ENCODE measurements around the gene TOP3A. TPM values are rescaled to one million over a fixed set of nuclear protein-coding genes. Genes with fewer than 3 reads are reported as not detected.

Gene TOP3A
- total RNA-seq, 1 donor from 2014 or later = 49.2 TPM

DNA sequence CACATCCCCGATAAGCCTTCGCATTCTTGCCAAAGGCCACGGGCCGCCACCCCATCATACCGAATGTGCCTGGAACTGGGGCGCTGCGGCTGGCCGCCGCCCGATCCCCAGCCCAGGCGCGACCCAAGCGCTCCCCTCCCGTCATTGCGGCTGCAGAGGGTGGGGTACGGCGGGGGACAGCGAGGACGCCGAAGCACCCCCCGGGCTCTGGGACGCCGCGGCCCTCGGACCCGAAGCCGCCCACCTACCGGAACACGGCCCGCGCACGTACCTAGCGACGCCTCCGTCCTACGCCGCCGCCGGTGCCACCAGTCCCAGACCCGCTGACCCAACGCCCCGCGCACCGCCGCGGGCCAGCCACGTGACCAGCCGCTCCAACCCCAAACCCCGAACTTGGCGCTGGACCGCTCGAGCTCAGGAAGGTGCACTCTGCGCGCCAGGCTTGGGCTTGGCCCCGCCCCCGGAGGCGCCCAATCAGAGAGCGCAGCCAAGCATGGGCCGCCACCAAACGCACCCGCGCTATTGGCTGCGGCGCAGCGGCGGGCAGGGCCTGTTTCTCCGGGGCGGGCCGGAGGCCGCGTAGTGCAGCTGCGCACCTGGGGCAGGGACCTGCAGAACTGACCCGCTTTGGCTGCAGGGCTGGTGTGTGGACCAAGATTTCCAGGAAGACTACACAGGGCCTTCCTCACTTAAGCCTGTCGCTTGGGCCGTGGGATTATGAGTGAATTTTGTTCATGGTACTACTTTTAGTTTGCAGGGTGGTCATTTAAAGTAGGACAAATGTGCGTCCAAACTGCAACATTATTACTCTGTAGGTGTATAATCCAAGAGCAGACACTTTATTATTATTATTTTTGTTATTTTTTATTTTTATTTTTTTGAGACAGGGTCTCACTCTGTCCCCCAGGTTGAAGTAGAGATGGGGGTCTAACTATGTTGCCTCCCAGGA, 48.6 kb upstream of the TOP3A start, which contains the start of gene SHMT1:
TSS of gene SHMT1 (minus strand) at position 450 of the 949 bp plus-strand sequence. CDS start 7,569 bp downstream, outside the sequence.
- H3K9me3 Mint-ChIP-seq = no peaks in the 10 kb centered on the region
- H3K79me2 ChIP-seq (ENCODE audit: low read depth) = peaks cover 43% of the 10 kb centered on the region
- peak; percentile 96 for DNase-seq (ENCODE audit: low spot score)
- peaks cover 14% of the 10 kb centered on the region for H3K4me1 Mint-ChIP-seq
- H3K4me3 ChIP-seq = peak within 1 kb of the TSS; percentile 72
- H2AFZ ChIP-seq (replicated peaks) = peak within 1 kb of the TSS; percentile 83
- TF ChIP-seq, protein P1, sequence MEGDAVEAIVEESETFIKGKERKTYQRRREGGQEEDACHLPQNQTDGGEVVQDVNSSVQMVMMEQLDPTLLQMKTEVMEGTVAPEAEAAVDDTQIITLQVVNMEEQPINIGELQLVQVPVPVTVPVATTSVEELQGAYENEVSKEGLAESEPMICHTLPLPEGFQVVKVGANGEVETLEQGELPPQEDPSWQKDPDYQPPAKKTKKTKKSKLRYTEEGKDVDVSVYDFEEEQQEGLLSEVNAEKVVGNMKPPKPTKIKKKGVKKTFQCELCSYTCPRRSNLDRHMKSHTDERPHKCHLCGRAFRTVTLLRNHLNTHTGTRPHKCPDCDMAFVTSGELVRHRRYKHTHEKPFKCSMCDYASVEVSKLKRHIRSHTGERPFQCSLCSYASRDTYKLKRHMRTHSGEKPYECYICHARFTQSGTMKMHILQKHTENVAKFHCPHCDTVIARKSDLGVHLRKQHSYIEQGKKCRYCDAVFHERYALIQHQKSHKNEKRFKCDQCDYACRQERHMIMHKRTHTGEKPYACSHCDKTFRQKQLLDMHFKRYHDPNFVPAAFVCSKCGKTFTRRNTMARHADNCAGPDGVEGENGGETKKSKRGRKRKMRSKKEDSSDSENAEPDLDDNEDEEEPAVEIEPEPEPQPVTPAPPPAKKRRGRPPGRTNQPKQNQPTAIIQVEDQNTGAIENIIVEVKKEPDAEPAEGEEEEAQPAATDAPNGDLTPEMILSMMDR (IDR thresholded peaks at IDR 0.05) = no peak
- no peak for TF ChIP-seq EZH2 (IDR thresholded peaks at IDR 0.05)
- no peak for TF ChIP-seq EZH2phosphoT487 (IDR thresholded peaks at IDR 0.05)
- peaks cover 5% of the 10 kb centered on the region for H3K4me1 ChIP-seq
- no peaks in the 10 kb centered on the region for H3F3A ChIP-seq (ENCODE audit: low read depth)
- no peaks in the 10 kb centered on the region for H3K27me3 ChIP-seq
- H3K27me3 Mint-ChIP-seq (ENCODE audit: insufficient read depth, low read depth) = no peaks in the 10 kb centered on the region
- H3K4me2 ChIP-seq = peak within 1 kb of the TSS; percentile 80
- no peaks in the 10 kb centered on the region for H3K9me3 ChIP-seq (ENCODE audit: low read depth)
- H3K27ac ChIP-seq = no peak within 1 kb of the TSS
- peak within 1 kb of the TSS; percentile 45 for H3K9ac ChIP-seq
- H3K4me3 Mint-ChIP-seq = peak within 1 kb of the TSS; percentile 96
- H3K27ac Mint-ChIP-seq = peak within 1 kb of the TSS; percentile 79
- H4K20me1 ChIP-seq (ENCODE audit: low read depth) = no peaks in the 10 kb centered on the region
- H3K36me3 ChIP-seq = no peaks in the 10 kb centered on the region
- peaks cover 3% of the 10 kb centered on the region for H3K36me3 Mint-ChIP-seq

DNA sequence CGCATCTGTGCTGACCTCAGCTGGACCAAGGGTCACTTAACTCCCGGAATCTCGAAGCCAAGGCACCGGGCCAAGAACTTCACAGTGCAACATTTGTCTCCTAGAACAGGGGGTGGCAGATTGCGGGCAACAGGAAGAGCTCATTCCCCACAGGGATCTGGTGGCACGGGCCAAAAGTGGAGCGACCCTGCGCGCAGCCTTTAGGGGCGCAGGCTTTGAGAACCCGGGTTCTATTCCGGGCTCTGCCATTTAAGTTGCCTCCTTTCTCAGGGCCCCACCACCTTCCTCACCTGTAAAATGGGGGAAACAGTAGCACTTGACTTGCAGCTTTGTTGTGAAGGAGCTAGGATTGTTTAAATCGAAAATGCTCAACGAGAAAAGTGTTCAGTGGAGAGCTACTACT, 47.9 kb upstream of the TOP3A start:
- peaks cover 46% of the 10 kb centered on the region for H3K79me2 ChIP-seq (ENCODE audit: low read depth)
- peak overlapping the region; percentile 72 for H3K4me3 ChIP-seq
- H3K9ac ChIP-seq = peak overlapping the region; percentile 45
- no peaks in the 10 kb centered on the region for H4K20me1 ChIP-seq (ENCODE audit: low read depth)
- H3K27ac ChIP-seq = no peak overlapping the region
- H2AFZ ChIP-seq (replicated peaks) = peak overlapping the region; percentile 83
- H3K9me3 ChIP-seq (ENCODE audit: low read depth) = no peaks in the 10 kb centered on the region
- peaks cover 5% of the 10 kb centered on the region for H3K4me1 ChIP-seq
- H3K4me2 ChIP-seq = peak overlapping the region; percentile 80
- no peaks in the 10 kb centered on the region for H3K9me3 Mint-ChIP-seq
- no peaks in the 10 kb centered on the region for H3K27me3 ChIP-seq
- DNase-seq (ENCODE audit: low spot score) = peak; percentile 55
- TF ChIP-seq EZH2 (IDR thresholded peaks at IDR 0.05) = no peak
- TF ChIP-seq, protein P1 (IDR thresholded peaks at IDR 0.05) = peak; percentile 18
- H3K27ac Mint-ChIP-seq = no peak overlapping the region
- peaks cover 3% of the 10 kb centered on the region for H3K36me3 Mint-ChIP-seq
- peak overlapping the region; percentile 96 for H3K4me3 Mint-ChIP-seq
- H3K4me1 Mint-ChIP-seq = peaks cover 14% of the 10 kb centered on the region
- no peaks in the 10 kb centered on the region for H3F3A ChIP-seq (ENCODE audit: low read depth)
- no peaks in the 10 kb centered on the region for H3K27me3 Mint-ChIP-seq (ENCODE audit: insufficient read depth, low read depth)
- H3K36me3 ChIP-seq = no peaks in the 10 kb centered on the region

DNA sequence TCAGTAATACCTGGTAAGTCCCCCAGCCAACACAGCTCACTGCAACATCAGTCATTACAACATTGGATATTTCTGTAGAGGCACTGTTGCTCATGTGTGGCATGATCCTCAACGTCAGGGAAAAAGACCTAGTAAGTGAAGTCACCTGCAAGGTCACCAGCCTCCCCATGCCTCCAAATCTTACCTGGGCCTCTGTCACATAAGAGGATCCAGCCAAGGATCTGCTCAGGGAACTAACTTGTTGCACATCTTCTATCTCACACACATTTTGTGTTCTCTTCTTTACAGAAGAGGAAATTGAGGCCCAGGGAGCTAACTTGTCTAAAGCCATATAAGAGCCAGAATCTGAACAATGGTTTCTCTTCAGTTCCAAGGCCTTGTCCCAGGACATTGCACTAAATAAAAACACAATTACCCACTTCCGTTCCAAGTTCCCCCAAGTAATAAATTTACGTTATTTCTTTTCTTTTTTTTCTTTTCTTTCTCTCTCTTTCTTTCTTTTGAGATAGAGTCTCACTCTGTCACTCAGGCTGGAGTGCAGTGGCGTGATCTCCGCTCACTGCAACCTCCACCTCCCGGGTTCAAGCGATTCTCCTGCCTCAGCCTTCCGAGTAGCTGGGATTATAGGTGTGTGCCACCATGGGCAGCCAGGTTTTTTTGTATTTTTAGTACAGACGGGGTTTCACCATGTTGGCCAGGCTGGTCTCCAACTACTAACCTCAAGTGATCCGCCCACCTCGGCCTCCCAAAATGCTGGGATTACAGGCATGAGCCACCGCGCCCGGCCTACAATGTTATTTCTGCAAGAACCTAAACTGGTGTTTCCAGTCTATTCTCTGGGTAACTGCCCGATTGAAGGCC, 47.3 kb upstream of the TOP3A start:
- Mint-ChIP-seq H3K36me3 (peaks cover 3% of the 10 kb centered on the region), H3K4me3 (peak overlapping the region; percentile 96), H3K27me3 (ENCODE audit: insufficient read depth, low read depth) (no peaks in the 10 kb centered on the region), H3K9me3 (no peaks in the 10 kb centered on the region), H3K27ac (no peak overlapping the region), H3K4me1 (peaks cover 14% of the 10 kb centered on the region)
- Histone ChIP-seq H3K27me3 (no peaks in the 10 kb centered on the region), H3K9me3 (ENCODE audit: low read depth) (no peaks in the 10 kb centered on the region), H3K4me1 (peaks cover 5% of the 10 kb centered on the region), H3K79me2 (ENCODE audit: low read depth) (peaks cover 46% of the 10 kb centered on the region), H3F3A (ENCODE audit: low read depth) (no peaks in the 10 kb centered on the region), H3K4me2 (peak overlapping the region; percentile 80), H3K9ac (no peak overlapping the region), H3K4me3 (peak overlapping the region; percentile 72), H3K27ac (no peak overlapping the region), H2AFZ (replicated peaks) (peak overlapping the region; percentile 83), H3K36me3 (no peaks in the 10 kb centered on the region), H4K20me1 (ENCODE audit: low read depth) (no peaks in the 10 kb centered on the region)
- DNase-seq (ENCODE audit: low spot score) = no peak
- TF ChIP-seq, protein P1 (IDR thresholded peaks at IDR 0.05) = no peak
- TF ChIP-seq EZH2 (IDR thresholded peaks at IDR 0.05) = no peak
- no peak for TF ChIP-seq EZH2phosphoT487 (IDR thresholded peaks at IDR 0.05)
